CD14-positive monocyte (primary cell): ENCODE data around the gene B3GAT2. TPM values are rescaled to one million over a fixed set of nuclear protein-coding genes. Genes with fewer than 3 reads are reported as not detected.

Source experiments
- DNase-seq, 3 donors: peaks; one replicate each; pipeline ENCODE4 v3.0.0-alpha.2; 2011 to 2022
- H2AFZ ChIP-seq: 2 replicates; pipeline ENCODE4 v1.6.0; 2012; ENCODE audit warnings: mild to moderate bottlenecking, low read depth, low read length, inconsistent platforms; ENCODE audit not compliant: insufficient read depth, poor library complexity, severe bottlenecking
- H3K27ac ChIP-seq, 2 donors: 1 replicate in 1 of 2; 2 replicates in 1 of 2; pipeline ENCODE4 v1.5.1; 2012 to 2013; ENCODE audit warnings: low read length in 2 of 2, control low read depth in 1 of 2, inconsistent platforms in 1 of 2, low read depth in 1 of 2, mild to moderate bottlenecking in 1 of 2
- H3K27me3 ChIP-seq, 2 donors: one replicate each; pipeline versions ENCODE4 v1.6.0 to v1.6.1; 2011 to 2013; ENCODE audit warnings: low read length in 2 of 2; ENCODE audit not compliant: control insufficient read depth in 2 of 2, insufficient read depth in 2 of 2
- H3K36me3 ChIP-seq, 2 donors: replicated peaks in 1 of 2; 1 replicate in 1 of 2; 2 replicates in 1 of 2; pipeline versions ENCODE4 v1.5.1 to v1.6.1; 2012 to 2013; ENCODE audit warnings: low read length in 2 of 2, control low read depth in 1 of 2, inconsistent platforms in 1 of 2, mild to moderate bottlenecking in 1 of 2; ENCODE audit not compliant: insufficient read depth in 2 of 2, control insufficient read depth in 1 of 2
- H3K4me1 ChIP-seq, 2 donors: 1 replicate in 1 of 2; 2 replicates in 1 of 2; pipeline versions ENCODE4 v1.5.1 to v1.6.1; 2012 to 2013; ENCODE audit warnings: low read length in 2 of 2, control low read depth in 1 of 2, inconsistent platforms in 1 of 2, mild to moderate bottlenecking in 1 of 2, moderate library complexity in 1 of 2; ENCODE audit not compliant: insufficient read depth in 2 of 2, control insufficient read depth in 1 of 2
- H3K4me2 ChIP-seq: replicated peaks from 2 replicates; pipeline ENCODE3; 2012; ENCODE audit warnings: low read length, moderate library complexity, mild to moderate bottlenecking; ENCODE audit not compliant: poor library complexity, severe bottlenecking; ENCODE audit errors: extremely low read depth
- H3K4me3 ChIP-seq, 3 experiments: fragments of 200-600 bp in 1 of 3; sonication (generic) in 1 of 3; replicated peaks in 1 of 3; 1 replicate in 2 of 3; 2 replicates in 1 of 3; pipeline ENCODE4 v1.5.1; 2011 to 2013; ENCODE audit warnings: low read length in 3 of 3, mild to moderate bottlenecking in 3 of 3, control low read depth in 2 of 3, low read depth in 2 of 3, inconsistent platforms in 1 of 3, moderate library complexity in 1 of 3
- H3K79me2 ChIP-seq: 2 replicates; pipeline ENCODE4 v1.6.0; 2012; ENCODE audit warnings: mild to moderate bottlenecking, control low read depth, inconsistent platforms, low read length, moderate library complexity; ENCODE audit not compliant: insufficient read depth
- H3K9ac ChIP-seq: 2 replicates; pipeline ENCODE4 v1.6.0; 2017; ENCODE audit warnings: low read length, mild to moderate bottlenecking; ENCODE audit not compliant: insufficient read depth, poor library complexity, severe bottlenecking
- H3K9me3 ChIP-seq, 2 donors: replicated peaks in 1 of 2; 1 replicate in 1 of 2; 2 replicates in 1 of 2; pipeline versions ENCODE4 v1.5.1 to v1.6.1; 2012 to 2013; ENCODE audit warnings: low read length in 2 of 2, control low read depth in 1 of 2; ENCODE audit not compliant: control insufficient read depth in 1 of 2, insufficient read depth in 1 of 2
- H4K20me1 ChIP-seq: 2 replicates; pipeline ENCODE4 v1.6.0; 2012; ENCODE audit warnings: mild to moderate bottlenecking, low read length, control low read depth, moderate library complexity; ENCODE audit not compliant: insufficient read depth
- H3K27ac Mint-ChIP-seq, 7 donors: one replicate each; pipeline ENCODE4 v1.8.0; 2020; ENCODE audit warnings: mild to moderate bottlenecking in 7 of 7, mixed read lengths in 7 of 7, moderate library complexity in 6 of 7, inconsistent platforms in 2 of 7
- H3K27me3 Mint-ChIP-seq, 3 donors: one replicate each; pipeline ENCODE4 v1.8.0; 2021 to 2022; ENCODE audit warnings: low read depth in 3 of 3, mild to moderate bottlenecking in 3 of 3, mixed read lengths in 3 of 3, moderate library complexity in 3 of 3, inconsistent platforms in 1 of 3
- H3K36me3 Mint-ChIP-seq, 2 donors: one replicate each; pipeline ENCODE4 v1.8.0; 2020; ENCODE audit warnings: mixed read lengths in 2 of 2, inconsistent platforms in 1 of 2, mild to moderate bottlenecking in 1 of 2
- H3K4me1 Mint-ChIP-seq: one replicate; pipeline ENCODE4 v1.8.0; 2020; ENCODE audit warnings: mild to moderate bottlenecking, mixed read lengths
- H3K4me3 Mint-ChIP-seq, 2 donors: one replicate each; pipeline ENCODE4 v1.8.0; 2020; ENCODE audit warnings: mild to moderate bottlenecking in 2 of 2, mixed read lengths in 2 of 2, moderate library complexity in 1 of 2
- H3K9me3 Mint-ChIP-seq, 7 donors: one replicate each; pipeline ENCODE4 v1.8.0; 2020 to 2022; ENCODE audit warnings: mixed read lengths in 7 of 7, mild to moderate bottlenecking in 6 of 7, moderate library complexity in 6 of 7, inconsistent platforms in 2 of 7
- WGBS: methylation state at CpG from one replicate; pipeline ENCODE4 v1.1.5; 2013; ENCODE audit warnings: missing lambda C conversion rate; ENCODE audit not compliant: insufficient coverage; 5-methylcytosine and 5-hydroxymethylcytosine counted together
- intact Hi-C, 2 donors: fragments of 100-400 bp; cut with micrococcal nuclease; formaldehyde crosslinking; loops; one replicate each; pipeline versions ENCODE4 v1.15.0 to v1.15.1; 2023
- polyA plus RNA-seq, 3 donors: library from polyadenylated mRNA; depleted of rRNA in 1 of 3; unstranded in 2 of 3; stranded (reverse) in 1 of 3; fragments of 300-500 nt in 2 of 3; fragments of >200 nt in 1 of 3; fragmentation: Illumina TruSeq in 2 of 3; gene quantifications; 1 replicate in 2 of 3; 2 replicates in 1 of 3; pipeline ENCODE4 v1.2.3, GENCODE V29; 2012 to 2021
- TF ChIP-seq, protein P1 (sequence below): fragments of 200-600 bp; IDR thresholded peaks from one replicate; pipeline ENCODE4 v1.8.0; 2022; ENCODE audit warnings: antibody characterized with exemption, mild to moderate bottlenecking

Gene B3GAT2
- polyA plus RNA-seq, 3 donors: 0.03 to 0.05 TPM; not detected in 1

DNA sequence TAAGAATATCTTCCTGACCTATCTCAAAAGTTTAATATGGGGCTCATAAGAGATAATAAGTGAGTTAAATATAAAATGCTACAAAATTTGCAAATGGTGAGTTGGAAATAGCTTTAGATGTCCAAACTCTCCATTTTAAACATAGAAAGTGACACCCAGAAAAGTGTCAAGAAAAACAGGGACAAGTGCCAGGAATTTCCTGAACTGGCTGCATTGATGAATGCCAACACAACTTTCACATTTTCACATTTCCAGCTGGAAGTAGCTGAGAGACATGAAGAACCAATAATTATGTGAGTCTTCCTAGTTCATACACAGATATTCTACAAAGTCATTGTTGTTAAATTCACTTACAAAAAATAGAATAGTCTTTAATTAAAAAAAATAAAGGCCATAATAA, 38.6 kb upstream of the B3GAT2 start:
- no peaks in the 10 kb centered on the region for H4K20me1 ChIP-seq
- H3K27me3 ChIP-seq: no peaks in the 10 kb centered on the region
- DNase-seq: no peak
- no peaks in the 10 kb centered on the region for H3K9me3 ChIP-seq
- no peaks in the 10 kb centered on the region for H3K4me1 ChIP-seq
- no peaks in the 10 kb centered on the region for H3K36me3 ChIP-seq
- Mint-ChIP-seq H3K4me3 (no peak overlapping the region), H3K9me3 (peaks cover 0 to 5% (median 2%) of the 10 kb centered on the region in 7 donors), H3K27ac (no peak overlapping the region), H3K27me3 (peaks cover 2 to 4% (median 3%) of the 10 kb centered on the region in 3 donors), H3K36me3 (no peaks in the 10 kb centered on the region), H3K4me1 (no peaks in the 10 kb centered on the region)
- H3K79me2 ChIP-seq: no peaks in the 10 kb centered on the region
- TF ChIP-seq, protein P1, sequence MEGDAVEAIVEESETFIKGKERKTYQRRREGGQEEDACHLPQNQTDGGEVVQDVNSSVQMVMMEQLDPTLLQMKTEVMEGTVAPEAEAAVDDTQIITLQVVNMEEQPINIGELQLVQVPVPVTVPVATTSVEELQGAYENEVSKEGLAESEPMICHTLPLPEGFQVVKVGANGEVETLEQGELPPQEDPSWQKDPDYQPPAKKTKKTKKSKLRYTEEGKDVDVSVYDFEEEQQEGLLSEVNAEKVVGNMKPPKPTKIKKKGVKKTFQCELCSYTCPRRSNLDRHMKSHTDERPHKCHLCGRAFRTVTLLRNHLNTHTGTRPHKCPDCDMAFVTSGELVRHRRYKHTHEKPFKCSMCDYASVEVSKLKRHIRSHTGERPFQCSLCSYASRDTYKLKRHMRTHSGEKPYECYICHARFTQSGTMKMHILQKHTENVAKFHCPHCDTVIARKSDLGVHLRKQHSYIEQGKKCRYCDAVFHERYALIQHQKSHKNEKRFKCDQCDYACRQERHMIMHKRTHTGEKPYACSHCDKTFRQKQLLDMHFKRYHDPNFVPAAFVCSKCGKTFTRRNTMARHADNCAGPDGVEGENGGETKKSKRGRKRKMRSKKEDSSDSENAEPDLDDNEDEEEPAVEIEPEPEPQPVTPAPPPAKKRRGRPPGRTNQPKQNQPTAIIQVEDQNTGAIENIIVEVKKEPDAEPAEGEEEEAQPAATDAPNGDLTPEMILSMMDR: no peak
- H3K27ac ChIP-seq: no peak overlapping the region
- intact Hi-C loops: no loop called here
- no peak overlapping the region for H3K9ac ChIP-seq
- no peak overlapping the region for H3K4me3 ChIP-seq
- no peak overlapping the region for H2AFZ ChIP-seq
- no peak overlapping the region for H3K4me2 ChIP-seq

- Histone ChIP-seq H3K27ac (no peak overlapping the region), H3K9ac (no peak overlapping the region), H3K4me2 (no peak overlapping the region), H3K27me3 (no peaks in the 10 kb centered on the region), H4K20me1 (no peaks in the 10 kb centered on the region), H3K9me3 (peaks cover 4 to 8% of the 10 kb centered on the region in 2 donors), H3K4me1 (no peaks in the 10 kb centered on the region), H2AFZ (no peak overlapping the region), H3K36me3 (no peaks in the 10 kb centered on the region), H3K79me2 (no peaks in the 10 kb centered on the region), H3K4me3 (no peak overlapping the region)
- H3K27me3 Mint-ChIP-seq: peaks cover 0 to 4% (median 4%) of the 10 kb centered on the region in 3 donors
- no peaks in the 10 kb centered on the region for H3K36me3 Mint-ChIP-seq
- no peaks in the 10 kb centered on the region for H3K4me1 Mint-ChIP-seq
- TF ChIP-seq, protein P1: no peak
- DNase-seq: no peak
- WGBS: 88% methylated on average over 1 of the region's 2 CpGs
- H3K4me3 Mint-ChIP-seq: no peak overlapping the region
- intact Hi-C loops: no loop called here
- H3K9me3 Mint-ChIP-seq: peaks cover 0 to 12% (median 6%) of the 10 kb centered on the region in 7 donors
- H3K27ac Mint-ChIP-seq: no peak overlapping the region
Observed at GRCh38 chr6:70991253-70991652, 34.4 kb upstream of the B3GAT2 start.
